ENCODE data around the gene RSRC1.
A peak's percentile ranks its signal among the peaks of the same experiment; 100 is the strongest.
"Not testable (repeated sequence)": the region's sequence is repeated elsewhere in the genome, so short reads cannot be mapped to it uniquely, and the experiment has no call there.

The RSRC1 gene

DNA sequence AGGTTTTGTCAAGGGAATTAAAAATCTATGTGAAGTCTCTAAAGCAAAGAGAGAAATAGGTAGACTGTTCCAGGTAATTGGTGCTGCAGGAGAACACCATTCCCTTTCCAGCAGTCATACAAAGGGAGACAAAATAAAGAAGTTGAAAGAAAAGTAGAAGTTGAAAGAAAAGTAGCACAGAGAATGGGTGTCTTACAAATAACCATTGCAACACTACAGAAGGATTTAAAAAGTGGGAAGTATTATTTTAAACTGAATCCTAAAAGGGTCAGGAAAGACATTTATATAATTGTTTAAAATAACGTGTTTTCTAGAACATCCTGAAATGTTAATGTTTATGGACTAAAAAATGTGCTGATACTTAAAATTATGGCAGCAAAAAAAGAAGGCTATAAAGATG, 223.8 kb downstream of the RSRC1 start:
- no peak for DNase-seq

DNA sequence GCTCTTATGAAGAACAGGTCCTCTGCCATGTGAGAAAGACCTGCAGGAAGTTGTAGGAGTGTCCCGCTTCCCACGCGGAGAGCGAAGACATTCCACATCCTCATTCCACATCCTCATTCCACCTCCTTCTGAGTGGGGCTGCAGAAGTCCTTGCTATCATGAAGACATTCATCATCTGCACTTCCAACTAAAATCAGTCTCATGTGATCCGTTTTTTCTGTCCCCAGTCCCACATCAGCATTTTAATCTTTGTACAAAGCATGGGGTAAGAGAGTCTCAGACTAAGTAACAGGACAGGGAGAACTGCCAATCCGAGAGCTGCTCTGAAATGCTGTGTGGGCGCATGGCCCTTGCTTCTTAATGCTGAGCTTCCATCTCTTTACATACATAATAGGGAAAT, 227.2 kb downstream of the RSRC1 start:
- no peak for DNase-seq

DNA sequence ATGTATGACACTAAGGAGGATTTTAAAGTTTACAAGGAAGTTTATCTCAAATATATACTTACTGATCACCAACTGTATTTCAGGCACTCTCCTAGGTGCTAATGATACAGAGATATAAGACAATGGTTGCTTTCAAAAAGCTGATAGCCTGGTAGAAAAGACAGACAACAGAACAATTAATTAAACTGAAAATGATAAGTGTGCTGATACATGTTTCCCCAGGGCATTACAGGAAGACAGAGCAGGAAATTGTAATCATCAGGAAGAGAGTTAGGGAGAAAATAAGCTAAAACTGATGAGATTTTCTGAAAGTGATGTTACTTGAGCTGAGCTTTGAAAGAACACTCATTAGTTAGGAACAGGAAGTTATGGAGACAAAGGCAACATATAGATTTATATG, 229.7 kb downstream of the RSRC1 start:
- no peak for DNase-seq

DNA sequence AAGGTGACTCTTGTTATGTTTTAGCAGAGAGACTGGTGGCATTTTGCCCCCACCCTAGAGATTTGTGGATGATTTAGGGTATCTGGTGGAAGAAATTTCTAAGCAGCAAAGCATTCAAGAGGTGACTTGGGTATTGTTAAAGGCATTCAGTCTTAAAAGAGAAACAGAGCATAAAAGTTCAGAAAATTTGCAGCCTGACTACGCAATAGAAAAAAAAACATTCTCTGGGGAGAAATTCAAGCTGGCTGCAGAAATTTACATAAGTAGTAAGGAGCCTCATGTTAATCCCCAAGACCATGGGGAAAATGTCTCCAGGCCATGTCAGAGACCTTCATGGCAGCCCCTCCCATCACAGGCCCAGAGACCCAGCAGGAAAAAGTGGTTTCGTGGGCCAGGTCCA, 231.1 kb downstream of the RSRC1 start:
- not testable (repeated sequence) for DNase-seq

DNA sequence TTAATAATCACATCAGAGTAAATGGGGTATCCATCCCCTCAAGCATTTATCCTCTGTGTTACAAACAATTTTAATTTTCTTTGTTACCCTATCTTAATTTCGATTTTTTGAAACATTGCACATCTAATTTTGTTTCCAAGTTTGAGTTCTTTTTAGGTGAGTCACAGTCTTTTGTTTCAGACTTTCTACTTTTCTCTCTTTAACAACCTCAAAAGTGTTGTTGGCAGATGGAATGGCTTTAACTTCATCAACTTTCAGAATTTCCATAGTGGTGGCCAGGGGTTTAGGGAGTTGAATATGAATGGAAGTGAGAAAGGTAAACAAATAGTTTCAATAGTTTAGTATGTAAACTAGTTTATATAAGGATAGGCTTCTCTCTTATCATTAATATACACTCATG, 238.1 kb downstream of the RSRC1 start:
- no peak for DNase-seq

DNA sequence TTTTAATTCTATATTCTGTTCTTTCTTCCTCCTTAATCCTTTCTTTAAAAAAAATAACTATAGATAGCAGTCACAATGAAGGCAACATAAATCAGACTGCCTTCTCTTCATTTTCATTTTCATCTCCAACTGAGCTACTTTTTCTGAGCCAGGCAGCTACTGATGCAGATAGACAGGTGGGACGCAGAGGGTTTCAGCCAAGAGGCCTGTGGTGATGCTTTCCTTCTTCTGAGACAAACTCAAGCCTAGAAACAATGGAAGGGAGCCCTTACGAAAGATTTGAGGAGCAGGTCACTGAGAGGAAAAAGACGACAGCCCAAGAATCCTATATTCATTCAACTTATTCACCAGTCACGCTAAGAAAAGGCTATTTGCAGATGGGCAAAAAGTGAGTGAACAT, 241.1 kb downstream of the RSRC1 start:
- DNase-seq = no peak

DNA sequence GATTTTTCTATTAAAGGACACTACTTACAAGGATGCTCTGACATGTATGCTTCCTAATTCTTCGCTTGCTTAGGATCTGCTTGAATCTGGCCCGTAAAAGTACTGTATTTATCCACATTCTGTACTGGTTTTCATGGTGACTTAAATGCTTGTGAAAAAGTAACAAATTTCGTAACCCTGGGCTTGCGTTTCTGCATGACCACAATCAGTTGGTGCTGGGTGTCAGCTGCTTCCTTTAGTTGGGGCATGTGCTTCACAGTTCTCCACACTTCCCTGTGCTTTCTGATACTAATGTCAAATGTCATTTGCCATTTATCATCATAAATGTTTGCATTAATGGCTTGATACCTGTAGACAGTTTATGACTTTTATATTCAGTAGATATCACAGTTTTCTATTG, 242.7 kb downstream of the RSRC1 start:
- DNase-seq = peak; percentile 80

DNA sequence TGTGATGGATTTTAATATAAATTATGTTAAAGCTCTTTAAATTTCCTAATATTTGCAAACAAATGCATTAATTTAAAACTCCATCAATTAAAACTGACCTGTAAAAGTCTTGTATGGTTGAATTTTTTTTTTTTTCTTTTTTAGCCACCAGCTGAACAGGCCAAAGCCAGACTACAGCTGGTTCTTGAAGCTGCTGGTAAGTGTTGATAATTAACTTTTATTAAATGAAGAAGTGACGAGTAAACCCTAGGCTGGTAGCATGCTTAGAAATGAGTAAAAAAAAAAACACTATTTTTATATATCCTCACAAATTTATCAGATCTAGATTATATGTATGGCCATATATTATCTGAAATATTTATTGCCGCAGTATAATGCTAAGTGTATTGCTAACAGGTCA, 244.8 kb downstream of the RSRC1 start:
- no peak for DNase-seq

DNA sequence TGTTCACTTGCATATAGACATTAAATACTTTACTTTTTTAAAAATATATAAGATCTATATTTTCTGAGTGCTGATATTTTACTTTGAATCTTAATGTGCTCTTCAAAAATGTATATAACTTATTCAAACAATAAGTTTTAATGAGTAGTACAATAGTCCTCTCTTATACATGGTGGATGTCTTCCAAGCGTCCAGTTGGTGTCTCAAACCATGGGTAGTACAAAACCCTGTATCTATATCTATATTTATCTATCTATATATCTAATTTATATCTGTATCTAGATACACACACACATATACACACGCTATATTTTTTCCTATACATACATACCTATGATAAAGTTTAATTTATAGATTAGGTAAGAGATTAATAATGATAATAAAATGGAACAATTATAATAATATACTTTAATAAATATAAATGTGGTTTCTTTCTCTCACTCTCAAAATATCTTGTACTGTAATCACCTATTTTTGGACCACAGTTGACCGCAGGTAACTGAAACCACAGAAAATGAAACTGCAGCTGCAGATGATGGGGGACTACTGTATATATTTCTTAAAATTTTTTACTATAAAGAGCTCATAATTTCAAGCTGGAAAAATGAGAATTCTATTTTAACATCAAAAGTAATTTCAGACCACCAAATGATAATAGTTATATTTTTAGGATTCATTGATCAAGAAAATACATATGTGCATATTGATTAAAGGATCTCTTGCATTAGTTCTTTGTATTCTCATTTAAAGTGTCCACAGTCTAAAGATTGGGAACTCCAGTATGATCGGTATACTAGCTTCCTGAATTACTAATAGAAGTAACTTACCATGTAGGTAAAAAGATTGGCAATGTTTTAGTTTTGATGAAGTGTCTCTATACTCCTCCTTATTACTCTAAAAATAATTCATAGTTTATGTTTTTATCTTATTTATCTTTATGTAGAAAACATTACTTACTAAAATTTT, 246.0 kb downstream of the RSRC1 start:
- DNase-seq = no peak

DNA sequence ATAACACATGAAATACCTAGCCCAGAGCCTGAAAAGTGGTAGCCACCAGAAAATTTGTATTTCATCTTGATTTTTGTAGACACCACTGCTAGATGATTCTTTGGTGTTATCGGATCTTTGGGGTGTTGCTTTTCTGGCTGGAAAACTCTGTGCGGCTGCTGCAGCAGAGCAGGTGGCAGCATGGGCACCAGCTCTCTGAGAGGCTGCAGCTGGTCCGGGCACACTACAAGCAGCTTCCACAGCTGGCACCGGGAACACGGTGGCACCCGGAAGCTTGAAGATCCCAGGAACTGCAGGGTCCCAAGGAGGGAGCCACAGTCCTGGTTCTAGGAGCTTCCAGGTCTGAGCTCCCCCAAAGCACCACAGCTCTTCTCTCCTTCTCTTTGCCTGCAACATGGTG, 249.4 kb downstream of the RSRC1 start:
- DNase-seq = no peak

DNA sequence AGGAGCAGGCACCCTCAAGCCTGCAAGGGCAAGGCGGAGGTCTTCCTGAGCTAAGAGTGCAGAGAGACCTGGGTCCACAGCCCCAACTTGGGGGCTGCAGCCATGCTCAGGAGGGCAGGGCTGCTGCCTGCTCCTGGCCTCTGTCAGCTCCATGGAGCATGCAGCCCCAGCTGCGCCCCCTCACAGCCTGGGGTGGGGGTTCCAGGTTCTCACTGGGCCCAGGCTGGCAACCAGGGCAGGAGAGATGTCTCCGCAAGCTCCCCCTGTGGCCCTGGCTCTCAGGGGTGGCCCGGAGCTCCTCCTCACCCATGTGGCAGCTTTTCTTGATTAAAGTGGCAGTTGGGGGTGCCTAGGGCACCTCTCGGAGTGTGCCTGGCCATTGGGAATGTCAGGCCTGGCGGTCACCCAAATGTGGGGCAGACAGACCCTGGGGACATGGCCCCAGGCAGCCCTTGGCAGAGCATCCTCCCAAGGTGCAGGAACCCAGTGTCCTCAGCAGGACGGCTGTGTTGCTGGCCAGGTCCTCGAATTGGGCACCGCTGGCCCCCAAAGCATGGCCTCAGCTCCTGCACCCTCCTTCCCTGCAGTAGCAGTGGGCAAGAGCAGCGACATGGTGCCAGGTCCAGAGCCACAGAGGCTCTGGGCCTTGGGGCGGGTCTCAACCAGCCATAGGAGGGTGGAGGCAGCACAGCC, 251.0 kb downstream of the RSRC1 start:
- no peak for DNase-seq

DNA sequence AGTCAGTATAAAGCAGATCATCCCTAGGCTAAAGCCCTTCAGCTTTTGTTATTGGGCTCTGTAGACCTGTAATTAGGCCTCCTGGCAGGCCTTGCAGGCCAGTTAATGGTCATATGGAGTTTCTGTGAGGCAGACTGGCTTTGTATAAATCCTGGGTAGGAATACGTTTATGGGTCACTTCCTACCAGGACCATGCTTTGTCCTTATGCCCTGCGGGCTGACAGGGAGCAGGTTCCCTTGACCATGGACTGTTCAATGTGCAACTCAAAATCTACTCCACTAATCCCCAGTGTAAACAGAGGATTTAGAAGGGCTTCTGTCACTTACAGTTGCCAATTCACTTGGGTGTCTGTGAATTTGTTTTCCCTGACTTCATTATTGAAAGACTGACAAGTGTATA, 258.4 kb downstream of the RSRC1 start:
- DNase-seq = no peak

DNA sequence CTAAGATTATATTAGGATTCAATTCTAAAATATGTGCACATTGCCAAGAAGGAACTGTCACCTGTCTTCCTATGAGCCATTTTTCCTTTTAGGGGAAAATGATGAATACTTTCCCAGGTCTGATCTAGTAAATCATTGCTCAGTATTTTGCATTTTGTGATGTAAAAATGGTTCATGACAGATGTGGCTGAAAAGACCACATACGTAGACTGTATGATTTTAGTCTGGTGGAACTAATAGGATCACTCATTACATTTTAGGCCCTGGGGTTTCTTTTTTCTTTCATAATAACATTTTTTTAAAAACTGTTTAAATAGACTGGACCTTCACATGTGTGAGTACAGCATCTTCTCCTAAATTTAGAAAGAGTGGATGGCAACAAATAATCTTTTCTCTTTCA, 259.4 kb downstream of the RSRC1 start:
- DNase-seq = no peak

DNA sequence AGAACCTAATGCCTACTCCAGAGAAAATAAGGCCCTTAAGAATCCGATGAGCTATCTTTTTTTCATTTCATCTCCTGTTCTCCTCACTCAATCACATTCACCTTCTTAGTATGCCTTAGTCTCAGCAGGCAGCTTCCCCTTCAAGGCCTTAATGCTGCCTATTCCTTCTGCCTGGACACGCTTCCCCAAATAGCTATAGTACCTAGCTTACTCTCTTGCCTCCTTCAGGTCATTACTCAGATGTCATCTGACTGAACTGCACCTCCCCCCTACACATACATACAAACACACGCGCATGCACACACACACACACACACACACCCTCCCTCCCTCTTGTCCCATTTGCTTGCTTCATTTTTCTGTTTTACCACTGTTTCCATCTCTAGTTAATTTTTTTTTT, 269.6 kb downstream of the RSRC1 start:
- no peak for DNase-seq

DNA sequence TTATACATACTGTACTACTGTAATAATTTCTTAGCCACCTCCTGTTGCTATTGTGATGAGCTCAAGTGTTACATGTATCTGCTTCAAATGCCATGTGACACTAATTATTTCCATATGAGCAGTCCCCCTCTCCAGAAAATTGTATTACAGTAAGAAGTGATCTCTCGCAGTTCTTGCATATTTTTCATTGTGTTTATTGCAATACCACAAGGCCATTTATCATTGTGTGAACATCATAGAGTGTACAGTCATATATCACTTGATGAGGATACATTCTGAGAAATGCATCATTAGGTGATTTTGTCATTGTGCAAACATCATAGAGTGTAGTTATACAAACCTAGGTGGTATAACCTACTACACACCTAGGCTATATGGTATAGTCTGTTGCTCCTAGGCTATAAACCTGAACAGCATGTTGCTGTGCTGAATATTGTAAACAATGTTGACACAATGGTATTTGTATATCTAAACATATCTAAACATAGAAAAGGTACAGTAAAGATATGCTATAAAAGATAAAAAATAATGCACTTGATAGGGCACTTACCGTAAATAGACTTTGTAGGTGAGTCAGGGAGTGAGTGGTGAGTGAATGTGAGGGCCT, 271.5 kb downstream of the RSRC1 start:
- DNase-seq = no peak

DNA sequence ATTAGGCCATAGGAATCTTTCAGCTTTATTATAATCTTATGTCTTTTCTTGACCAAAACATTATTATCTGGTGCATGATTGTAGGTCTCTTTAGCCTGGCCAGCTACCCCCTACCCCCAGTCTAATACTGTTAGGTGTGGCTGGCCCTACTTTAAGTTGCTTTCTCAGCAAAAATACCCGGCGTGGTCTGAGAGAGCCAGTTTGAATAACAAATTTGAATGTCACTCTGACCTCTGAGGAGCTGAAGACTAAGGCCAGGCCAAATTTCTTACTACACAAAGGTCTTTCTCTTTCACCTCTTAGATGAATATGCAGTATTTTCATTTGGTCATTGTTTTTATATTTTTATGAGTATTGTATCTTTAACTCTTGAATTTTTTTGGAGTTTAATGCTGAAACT, 272.6 kb downstream of the RSRC1 start:
- no peak for DNase-seq

DNA sequence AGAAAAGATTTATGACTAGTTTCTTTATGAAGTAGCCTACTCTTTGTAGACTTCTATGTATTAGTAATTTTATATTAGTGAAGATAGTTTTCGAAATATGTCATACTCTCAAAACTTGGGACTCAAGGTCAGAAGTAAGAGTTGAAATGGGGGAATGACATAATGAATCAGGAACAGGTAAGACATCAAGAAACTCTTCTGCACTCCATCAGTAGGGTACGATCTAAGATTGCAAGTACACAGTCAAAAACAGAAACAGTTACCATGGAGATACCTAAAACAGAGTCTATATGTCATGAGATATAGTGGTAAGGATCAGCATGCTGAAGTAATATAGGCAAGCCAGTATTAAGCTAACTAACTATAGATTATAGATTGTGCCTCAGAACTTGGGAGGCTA, 274.1 kb downstream of the RSRC1 start:
- DNase-seq = no peak

DNA sequence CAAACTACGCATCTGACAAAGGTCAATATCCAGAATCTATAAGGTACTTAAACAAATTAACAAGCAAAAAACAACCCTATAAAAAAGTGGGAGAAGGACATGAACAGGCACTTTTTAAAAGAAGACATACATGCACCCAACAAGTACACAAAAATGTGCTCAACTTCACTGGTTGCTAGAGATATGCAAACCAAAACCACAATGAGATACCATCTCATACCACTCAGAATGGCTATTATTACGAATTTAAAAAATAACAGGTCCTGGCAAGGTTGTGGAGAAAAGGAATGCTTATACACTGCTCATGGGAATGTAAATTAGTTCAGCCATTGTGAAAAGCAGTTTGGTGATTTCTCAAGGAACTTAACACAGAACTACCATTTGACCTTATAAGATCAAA, 285.5 kb downstream of the RSRC1 start:
- no peak for DNase-seq

DNA sequence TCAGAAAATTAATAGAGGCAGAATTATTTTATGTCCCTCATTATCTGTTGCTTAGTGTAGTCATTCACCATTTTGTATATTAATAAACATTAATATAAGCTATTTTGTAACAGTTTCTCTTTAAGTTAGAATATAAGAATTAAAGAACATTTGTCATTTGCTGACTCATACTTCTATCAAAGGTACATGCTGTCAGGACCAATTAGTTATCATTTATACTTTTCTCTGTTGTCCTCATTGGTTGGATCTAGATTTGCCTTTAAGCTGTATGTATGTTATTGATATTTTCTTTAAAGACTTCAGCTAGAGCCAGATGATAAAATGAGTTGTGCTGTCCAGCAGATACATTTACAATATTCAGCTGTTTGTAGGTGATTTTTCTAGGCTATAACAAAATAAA, 292.7 kb downstream of the RSRC1 start:
- no peak for DNase-seq

DNA sequence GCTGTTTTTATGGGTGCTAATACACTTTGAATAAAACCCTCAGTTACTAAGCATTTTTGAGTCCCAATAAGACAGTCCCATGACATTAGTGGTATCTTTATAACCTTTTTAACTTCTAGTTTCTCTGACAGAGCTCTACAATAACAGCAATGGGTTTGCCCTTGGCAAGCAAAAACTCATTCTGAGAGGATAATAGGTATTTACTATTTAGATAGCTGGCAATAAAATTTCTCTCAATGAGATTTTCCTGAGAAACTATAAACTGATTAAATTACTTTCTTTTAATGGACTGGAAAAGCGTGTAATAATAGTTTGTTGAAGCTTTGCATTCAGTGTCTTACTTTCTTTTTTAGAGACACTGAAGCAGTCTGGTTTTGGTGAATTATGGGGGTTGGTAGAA, 293.1 kb downstream of the RSRC1 start:
- DNase-seq = no peak

DNA sequence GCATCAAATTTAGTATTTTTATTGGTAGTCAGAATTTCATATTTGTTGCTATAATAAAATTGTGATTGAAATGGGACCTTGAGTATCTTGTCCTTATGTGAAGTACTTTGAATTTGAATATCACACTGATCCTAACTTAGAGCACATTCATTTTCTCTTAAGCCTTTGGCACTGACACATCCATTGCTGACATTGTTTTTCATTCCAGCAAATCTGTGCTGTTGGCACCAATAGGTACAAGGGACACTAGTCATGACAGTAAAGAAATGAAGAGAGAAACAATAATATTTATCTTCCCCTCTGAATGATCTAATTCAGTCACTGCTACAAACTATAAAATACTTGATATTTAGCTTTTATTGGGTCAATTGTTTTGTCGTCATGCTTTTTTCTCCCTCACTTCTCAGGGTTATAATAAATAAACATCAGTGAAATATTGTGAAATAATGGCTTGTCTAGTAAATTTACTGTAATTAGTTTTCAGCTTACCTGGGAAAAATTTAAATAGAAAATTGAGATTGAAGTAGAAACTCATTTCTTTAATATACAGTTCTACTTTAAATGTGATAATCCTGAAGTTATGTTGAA, 294.3 kb downstream of the RSRC1 start:
- DNase-seq = no peak

DNA sequence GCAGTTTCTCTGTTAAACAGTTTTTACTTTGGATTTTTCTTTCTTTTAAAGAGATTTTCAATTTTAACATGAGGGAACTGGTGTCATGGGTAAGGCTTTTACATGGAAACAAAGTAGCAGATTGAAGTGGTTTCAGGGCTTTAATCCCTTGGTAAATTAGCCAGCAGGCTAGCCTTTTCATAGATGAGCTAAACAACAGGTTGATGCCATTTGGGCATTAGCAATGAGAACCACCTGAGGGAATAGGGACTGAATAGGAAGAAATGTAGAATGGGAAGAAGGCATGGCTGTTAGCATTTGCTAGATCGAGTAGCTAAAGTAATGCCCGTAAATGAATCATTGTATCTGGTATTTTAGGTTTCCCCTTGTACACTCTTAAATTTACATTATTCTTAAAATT, 295.6 kb downstream of the RSRC1 start:
- no peak for DNase-seq

DNA sequence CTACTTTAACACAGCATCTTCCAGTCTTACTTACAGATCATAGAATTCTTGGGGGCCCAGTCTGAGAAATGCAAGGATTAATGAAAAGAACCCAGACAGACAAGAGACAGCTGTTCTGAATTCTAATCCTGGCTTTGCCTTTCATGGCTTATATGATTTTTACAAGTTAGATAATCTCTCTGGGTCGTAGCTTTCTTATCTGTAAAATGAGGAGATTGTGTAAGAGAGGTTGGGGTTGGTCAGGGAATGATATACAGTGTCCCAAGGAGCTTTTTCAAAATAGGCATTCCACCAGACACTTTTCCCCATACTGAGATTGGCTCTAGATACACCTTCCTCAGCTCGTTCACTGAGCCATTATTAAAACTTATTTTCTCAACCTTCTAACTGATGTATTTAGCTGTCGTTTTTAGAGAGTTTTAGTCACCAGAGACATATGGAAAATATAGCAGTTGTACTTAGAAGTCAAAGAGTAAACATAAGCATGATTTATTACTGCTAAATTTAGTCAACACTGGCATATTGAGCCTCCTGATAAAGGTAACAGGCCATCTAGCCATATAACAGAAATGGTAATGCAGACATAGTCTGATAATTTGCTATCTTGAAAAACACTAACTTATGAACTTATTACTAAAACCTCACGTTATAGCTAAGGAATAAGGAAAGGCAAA, 298.1 kb downstream of the RSRC1 start:
- DNase-seq = peak; percentile 43
